Breast epithelium (tissue), 4 donors: ENCODE results near the gene GOLGA7B. TPM values are rescaled to one million over a fixed set of nuclear protein-coding genes. Genes with fewer than 3 reads are reported as not detected.
A peak's percentile ranks its signal among the peaks of the same experiment; 100 is the strongest.

ENCODE experiments used
- DNase-seq, 2 donors: peaks; one replicate each; pipeline ENCODE4 v3.0.0-alpha.2; 2019; ENCODE audit warnings: low spot score in 2 of 2
- H3K27ac ChIP-seq, 2 donors: fragments of 200-600 bp; sonication (generic) in 1 of 2; one replicate each; pipeline ENCODE4 v1.5.1; 2016 to 2019; ENCODE audit warnings: mild to moderate bottlenecking in 1 of 2
- H3K27me3 ChIP-seq, 2 donors: fragments of 200-600 bp; sonication (generic) in 1 of 2; one replicate each; pipeline versions ENCODE4 v1.5.1 to v1.6.0; 2017 to 2019; ENCODE audit warnings: control low read depth in 1 of 2, mild to moderate bottlenecking in 1 of 2
- H3K36me3 ChIP-seq: fragments of 200-600 bp; one replicate; pipeline ENCODE4 v1.5.1; 2019
- H3K4me1 ChIP-seq, 2 donors: fragments of 200-600 bp; sonication (generic); one replicate each; pipeline ENCODE4 v1.5.1; 2016 to 2019; ENCODE audit warnings: control low read depth in 1 of 2
- H3K4me3 ChIP-seq, 3 donors: fragments of 200-600 bp; sonication (generic); 1 replicate in 2 of 3; 2 replicates in 1 of 3; pipeline ENCODE4 v1.5.1; 2016 to 2019; ENCODE audit warnings: mild to moderate bottlenecking in 3 of 3, moderate library complexity in 2 of 3
- H3K9me3 ChIP-seq, 2 donors: fragments of 200-600 bp; sonication (generic) in 1 of 2; one replicate each; pipeline ENCODE4 v1.5.1; 2016 to 2019; ENCODE audit warnings: control low read depth in 1 of 2
- CTCF ChIP-seq, 3 donors: fragments of 450-650 bp; IDR thresholded peaks; one replicate each; pipeline ENCODE4 v1.5.1; 2016 to 2017; ENCODE audit warnings: antibody characterized with exemption in 3 of 3, mild to moderate bottlenecking in 3 of 3, moderate library complexity in 3 of 3
- POLR2A ChIP-seq: fragments of 450-650 bp; IDR thresholded peaks from one replicate; pipeline ENCODE4 v1.6.1; 2016; ENCODE audit warnings: antibody characterized with exemption, mild to moderate bottlenecking, moderate library complexity
- POLR2AphosphoS5 ChIP-seq, 3 donors: sonication (generic); formaldehyde crosslinking; IDR thresholded peaks; one replicate each; pipeline ENCODE4 v1.6.1; 2017; ENCODE audit warnings: antibody characterized with exemption in 3 of 3
- intact Hi-C: fragments of 100-400 bp; cut with DNase I; formaldehyde crosslinking; loops from one replicate; pipeline ENCODE4 v1.15.1; 2023; ENCODE audit warnings: low total_unique reads
- total RNA-seq, 3 donors: library from RNA; depleted of rRNA; stranded (reverse); fragments of >200 nt; gene quantifications; one replicate each; pipeline ENCODE4 v1.1.0, GENCODE V29; 2016

Gene GOLGA7B
- total RNA-seq, 3 donors from 2014 or later: 0.33 to 3.2 (median 0.59) TPM

- DNase-seq: peak in 1 of 2 donors; percentile 43
- no peaks in the 10 kb centered on the region for H3K9me3 ChIP-seq
- H3K4me3 ChIP-seq: no peak overlapping the region
- no peaks in the 10 kb centered on the region for H3K27me3 ChIP-seq
- H3K36me3 ChIP-seq: no peaks in the 10 kb centered on the region
- intact Hi-C loops: no loop called here
- TF ChIP-seq POLR2A (no peak), POLR2AphosphoS5 (IDR thresholded peaks at IDR 0.05) (no peak), CTCF (IDR thresholded peaks at IDR 0.05) (no peak)
- H3K4me1 ChIP-seq: no peaks in the 10 kb centered on the region
- H3K27ac ChIP-seq: no peak overlapping the region
Measured at GRCh38 chr10:97880109-97880508, 30.5 kb downstream of the GOLGA7B start.

GRCh38 chr10:97882142-97883091 is 32.8 kb downstream of the GOLGA7B start:
- Histone ChIP-seq H3K9me3 (no peaks in the 10 kb centered on the region), H3K4me1 (no peaks in the 10 kb centered on the region), H3K27me3 (no peaks in the 10 kb centered on the region), H3K36me3 (no peaks in the 10 kb centered on the region), H3K4me3 (no peak overlapping the region), H3K27ac (no peak overlapping the region)
- no peak for TF ChIP-seq POLR2A
- TF ChIP-seq POLR2AphosphoS5 (IDR thresholded peaks at IDR 0.05): no peak
- peak in 1 of 2 donors; percentile 44 for DNase-seq
- intact Hi-C loops: no loop called here

GRCh38 chr10:97883092-97883485 is 33.4 kb downstream of the GOLGA7B start:
- no peak overlapping the region for H3K27ac ChIP-seq
- no peaks in the 10 kb centered on the region for H3K4me1 ChIP-seq
- intact Hi-C loops: no loop called here
- H3K27me3 ChIP-seq: no peaks in the 10 kb centered on the region
- H3K36me3 ChIP-seq: no peaks in the 10 kb centered on the region
- no peaks in the 10 kb centered on the region for H3K9me3 ChIP-seq
- no peak overlapping the region for H3K4me3 ChIP-seq
- no peak for DNase-seq
- TF ChIP-seq POLR2A: no peak
- TF ChIP-seq POLR2AphosphoS5 (IDR thresholded peaks at IDR 0.05): no peak
- TF ChIP-seq CTCF (IDR thresholded peaks at IDR 0.05): no peak

GRCh38 chr10:97886286-97886685 is 36.6 kb downstream of the GOLGA7B start:
- intact Hi-C loops: no loop called here

GRCh38 chr10:97887399-97887798 is 37.8 kb downstream of the GOLGA7B start:
- H3K27me3 ChIP-seq: no peaks in the 10 kb centered on the region
- H3K27ac ChIP-seq: no peak overlapping the region
- H3K36me3 ChIP-seq: no peaks in the 10 kb centered on the region
- intact Hi-C loops: no loop called here
- no peaks in the 10 kb centered on the region for H3K4me1 ChIP-seq
- TF ChIP-seq POLR2AphosphoS5 (IDR thresholded peaks at IDR 0.05) (no peak), CTCF (IDR thresholded peaks at IDR 0.05) (no peak), POLR2A (no peak)
- H3K9me3 ChIP-seq: no peaks in the 10 kb centered on the region
- no peak for DNase-seq
- H3K4me3 ChIP-seq: no peak overlapping the region

More at GRCh38 chr10:97886286-97886685, 36.6 kb downstream of the GOLGA7B start:
- H3K27me3 ChIP-seq: no peaks in the 10 kb centered on the region
- H3K9me3 ChIP-seq: no peaks in the 10 kb centered on the region
- H3K4me3 ChIP-seq: no peak overlapping the region
- DNase-seq: no peak
- H3K4me1 ChIP-seq: no peaks in the 10 kb centered on the region
- no peak for TF ChIP-seq POLR2A
- TF ChIP-seq POLR2AphosphoS5 (IDR thresholded peaks at IDR 0.05): no peak
- TF ChIP-seq CTCF (IDR thresholded peaks at IDR 0.05): no peak
- H3K36me3 ChIP-seq: no peaks in the 10 kb centered on the region
- H3K27ac ChIP-seq: no peak overlapping the region
